Hepatocyte (in vitro differentiated cells): Measurements from ENCODE around the gene NAPA. TPM values are rescaled to one million over a fixed set of nuclear protein-coding genes. Genes with fewer than 3 reads are reported as not detected.

Experiments used
- DNase-seq: peaks from one replicate; pipeline ENCODE4 v3.0.0-alpha.2; 2016; ENCODE audit warnings: low spot score
- H2AFZ ChIP-seq: fragments of 200-600 bp; sonication (generic); 2 replicates; pipeline ENCODE4 v1.6.0; 2016; ENCODE audit warnings: antibody characterized with exemption, mild to moderate bottlenecking
- H3K27ac ChIP-seq: fragments of 200-600 bp; sonication (generic); 2 replicates; pipeline ENCODE4 v1.5.1; 2016; ENCODE audit warnings: mild to moderate bottlenecking
- H3K27me3 ChIP-seq: fragments of 200-600 bp; sonication (generic); 2 replicates; pipeline ENCODE4 v1.6.1; 2016
- H3K36me3 ChIP-seq: fragments of 200-600 bp; sonication (generic); replicated peaks from 2 replicates; pipeline ENCODE4 v1.5.1; 2016; ENCODE audit warnings: low read depth; ENCODE audit not compliant: insufficient read depth
- H3K4me1 ChIP-seq: fragments of 200-600 bp; sonication (generic); 2 replicates; pipeline ENCODE4 v1.5.1; 2016; ENCODE audit warnings: mild to moderate bottlenecking, moderate library complexity; ENCODE audit not compliant: insufficient read depth
- H3K4me2 ChIP-seq: fragments of 200-600 bp; sonication (generic); 2 replicates; pipeline ENCODE4 v1.6.0; 2016
- H3K4me3 ChIP-seq: fragments of 200-600 bp; sonication (generic); 2 replicates; pipeline ENCODE4 v1.5.1; 2016; ENCODE audit warnings: mild to moderate bottlenecking
- H3K79me2 ChIP-seq: fragments of 200-600 bp; sonication (generic); 2 replicates; pipeline ENCODE4 v1.6.0; 2017; ENCODE audit warnings: mild to moderate bottlenecking
- H3K9me2 ChIP-seq: fragments of 200-600 bp; sonication (generic); replicated peaks from 2 replicates; pipeline ENCODE4 v1.6.0; 2017; ENCODE audit warnings: mild to moderate bottlenecking; ENCODE audit not compliant: insufficient read depth
- H3K9me3 ChIP-seq: fragments of 200-600 bp; sonication (generic); 2 replicates; pipeline ENCODE4 v1.5.1; 2016; ENCODE audit warnings: low read depth, mild to moderate bottlenecking
- H4K20me1 ChIP-seq: fragments of 200-600 bp; sonication (generic); 2 replicates; pipeline ENCODE4 v1.6.0; 2016; ENCODE audit warnings: mild to moderate bottlenecking; ENCODE audit not compliant: insufficient read depth, poor library complexity, severe bottlenecking
- EZH2 ChIP-seq: fragments of 200-600 bp; sonication (generic); IDR thresholded peaks from 2 replicates; pipeline ENCODE4 v1.6.1; 2016; ENCODE audit warnings: antibody characterized with exemption, mild to moderate bottlenecking, borderline replicate concordance
- EZH2phosphoT487 ChIP-seq: fragments of 200-600 bp; sonication (generic); IDR thresholded peaks from one replicate; pipeline ENCODE4 v1.6.1; 2018; ENCODE audit warnings: antibody characterized with exemption, mild to moderate bottlenecking, low read depth, moderate library complexity; ENCODE audit not compliant: unreplicated experiment, severe bottlenecking
- WGBS: methylation state at CpG from one replicate; pipeline ENCODE4 v1.1.6; 2016; ENCODE audit warnings: low lambda C conversion rate; ENCODE audit errors: missing lambda C conversion rate; 5-methylcytosine and 5-hydroxymethylcytosine counted together
- polyA plus RNA-seq: library from polyadenylated mRNA; unstranded; fragments of >200 nt; fragmentation: Nextera tagmentation; extraction: Ambion mirVana; gene quantifications from 2 replicates; pipeline ENCODE4 v1.2.1, GENCODE V29; 2016
- total RNA-seq: library from RNA; depleted of rRNA; stranded (reverse); fragments of >200 nt; gene quantifications from 2 replicates; pipeline ENCODE4 v1.2.3, GENCODE V29; 2014
- TF ChIP-seq, protein P1 (sequence below): fragments of 200-600 bp; sonication (generic); IDR thresholded peaks from 2 replicates; pipeline ENCODE4 v1.5.1; 2016; ENCODE audit warnings: antibody characterized with exemption, mild to moderate bottlenecking; ENCODE audit not compliant: poor library complexity

Gene NAPA
- total and polyA plus RNA-seq, 2 experiments from 2014 or later = 106 to 192 TPM

DNA sequence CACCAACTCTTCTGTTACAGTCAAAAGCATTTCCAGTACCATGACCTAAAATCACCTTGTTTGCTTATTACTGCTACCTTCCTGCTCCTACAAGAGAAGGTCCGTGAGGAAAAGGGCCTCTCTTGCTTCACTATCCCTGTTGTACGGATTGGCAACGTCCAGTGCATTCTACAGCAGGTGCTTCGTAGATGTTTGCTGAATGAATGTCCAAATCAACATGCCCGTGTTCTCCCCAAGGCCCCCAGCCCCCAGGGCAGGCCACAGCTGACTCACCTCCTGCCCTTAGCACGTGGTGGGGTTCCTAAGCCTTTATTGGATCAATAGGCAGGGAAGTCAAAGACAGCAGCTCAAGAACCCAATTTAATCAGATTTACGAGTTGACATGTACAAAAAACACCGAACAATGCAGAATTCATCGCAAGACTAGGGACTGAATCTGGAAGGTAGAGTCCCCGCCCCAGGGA is 5.5 kb upstream of the NAPA start:
- WGBS = 64% methylated on average over 10 of the region's 10 CpGs
- H3K27me3 ChIP-seq = no peaks in the 10 kb centered on the region

DNA sequence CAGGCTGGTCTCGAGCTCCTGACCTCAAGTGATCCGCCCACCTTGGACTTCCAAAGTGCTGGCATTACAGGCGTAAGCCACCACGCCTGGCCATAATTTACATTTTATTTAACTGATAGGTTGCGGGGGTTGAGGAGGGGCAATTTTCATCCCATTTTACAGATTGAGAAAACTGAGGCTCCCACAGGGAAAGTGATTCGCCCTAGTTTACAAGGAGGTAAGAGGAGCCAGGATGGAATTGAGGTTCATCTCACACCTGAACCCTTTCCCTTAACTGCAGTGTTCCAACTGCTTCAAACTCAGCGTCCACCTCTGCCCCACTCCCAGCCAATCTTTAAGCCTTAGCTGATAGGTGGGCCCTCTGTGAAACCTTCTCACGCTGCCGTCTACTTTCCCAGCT is 4.0 kb upstream of the NAPA start:
- no peak for DNase-seq
- Histone ChIP-seq H3K79me2 (peaks cover 8% of the 10 kb centered on the region), H3K27me3 (no peaks in the 10 kb centered on the region), H3K4me2 (no peak overlapping the region), H2AFZ (no peak overlapping the region), H3K9me3 (no peaks in the 10 kb centered on the region), H3K36me3 (no peaks in the 10 kb centered on the region), H3K27ac (no peak overlapping the region), H4K20me1 (no peaks in the 10 kb centered on the region), H3K9me2 (no peaks in the 10 kb centered on the region), H3K4me3 (no peak overlapping the region), H3K4me1 (no peaks in the 10 kb centered on the region)
- WGBS = 87% methylated on average over 9 of the region's 9 CpGs
- TF ChIP-seq EZH2phosphoT487 = no peak
- TF ChIP-seq, protein P1, sequence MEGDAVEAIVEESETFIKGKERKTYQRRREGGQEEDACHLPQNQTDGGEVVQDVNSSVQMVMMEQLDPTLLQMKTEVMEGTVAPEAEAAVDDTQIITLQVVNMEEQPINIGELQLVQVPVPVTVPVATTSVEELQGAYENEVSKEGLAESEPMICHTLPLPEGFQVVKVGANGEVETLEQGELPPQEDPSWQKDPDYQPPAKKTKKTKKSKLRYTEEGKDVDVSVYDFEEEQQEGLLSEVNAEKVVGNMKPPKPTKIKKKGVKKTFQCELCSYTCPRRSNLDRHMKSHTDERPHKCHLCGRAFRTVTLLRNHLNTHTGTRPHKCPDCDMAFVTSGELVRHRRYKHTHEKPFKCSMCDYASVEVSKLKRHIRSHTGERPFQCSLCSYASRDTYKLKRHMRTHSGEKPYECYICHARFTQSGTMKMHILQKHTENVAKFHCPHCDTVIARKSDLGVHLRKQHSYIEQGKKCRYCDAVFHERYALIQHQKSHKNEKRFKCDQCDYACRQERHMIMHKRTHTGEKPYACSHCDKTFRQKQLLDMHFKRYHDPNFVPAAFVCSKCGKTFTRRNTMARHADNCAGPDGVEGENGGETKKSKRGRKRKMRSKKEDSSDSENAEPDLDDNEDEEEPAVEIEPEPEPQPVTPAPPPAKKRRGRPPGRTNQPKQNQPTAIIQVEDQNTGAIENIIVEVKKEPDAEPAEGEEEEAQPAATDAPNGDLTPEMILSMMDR = no peak
- no peak for TF ChIP-seq EZH2

More for the DNA sequence above, 5.5 kb upstream of the NAPA start:
- H2AFZ ChIP-seq = no peak overlapping the region
- no peaks in the 10 kb centered on the region for H3K4me1 ChIP-seq
- DNase-seq = no peak
- H3K9me3 ChIP-seq = no peaks in the 10 kb centered on the region
- no peak overlapping the region for H3K4me3 ChIP-seq
- no peak overlapping the region for H3K27ac ChIP-seq
- H3K4me2 ChIP-seq = no peak overlapping the region
- no peaks in the 10 kb centered on the region for H3K9me2 ChIP-seq
- no peaks in the 10 kb centered on the region for H3K36me3 ChIP-seq
- TF ChIP-seq, protein P1 = no peak
- TF ChIP-seq EZH2 (no peak), EZH2phosphoT487 (no peak)
- H4K20me1 ChIP-seq = no peaks in the 10 kb centered on the region
- no peaks in the 10 kb centered on the region for H3K79me2 ChIP-seq

DNA sequence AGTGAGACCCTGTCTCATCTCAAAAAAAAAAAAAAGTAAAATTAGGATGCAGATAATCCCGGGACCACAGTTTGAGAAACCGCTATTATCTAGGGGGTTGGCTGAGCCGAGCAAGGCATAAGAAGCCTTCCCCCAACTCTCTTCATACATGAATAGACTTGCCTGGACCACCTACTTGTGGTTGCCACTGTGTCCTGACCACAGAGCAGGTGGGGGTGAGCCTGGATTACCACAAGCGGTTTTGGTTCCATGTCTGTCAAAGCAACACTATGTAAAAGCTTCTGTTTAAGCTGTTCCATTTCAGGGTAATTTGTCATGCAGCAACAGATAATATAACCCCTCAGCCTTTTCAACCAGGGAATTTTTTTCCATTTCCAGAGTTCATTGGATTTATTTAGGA is 3.3 kb upstream of the NAPA start:
- 89% methylated on average over 4 of the region's 4 CpGs for WGBS
- TF ChIP-seq, protein P1 = no peak
- TF ChIP-seq EZH2 = no peak
- TF ChIP-seq EZH2phosphoT487 = no peak
- Histone ChIP-seq H2AFZ (no peak overlapping the region), H3K4me2 (no peak overlapping the region), H3K27me3 (no peaks in the 10 kb centered on the region), H4K20me1 (no peaks in the 10 kb centered on the region), H3K27ac (no peak overlapping the region), H3K9me2 (no peaks in the 10 kb centered on the region), H3K79me2 (peaks cover 15% of the 10 kb centered on the region), H3K4me1 (peaks cover 5% of the 10 kb centered on the region), H3K9me3 (no peaks in the 10 kb centered on the region), H3K36me3 (no peaks in the 10 kb centered on the region), H3K4me3 (no peak overlapping the region)
- DNase-seq = no peak
